Omental fat pad (tissue), 4 donors: ENCODE results near the gene UBXN11. TPM values are rescaled to one million over a fixed set of nuclear protein-coding genes. Genes with fewer than 3 reads are reported as not detected.
"Not testable (repeated sequence)": the region's sequence is repeated elsewhere in the genome, so short reads cannot be mapped to it uniquely, and the experiment has no call there.

Source experiments
- ATAC-seq: fragments of 150-250 bp; one replicate; pipeline ENCODE4 v1.9.1; 2016; ENCODE audit warnings: mild to moderate bottlenecking, moderate library complexity; ENCODE audit not compliant: low FRiP score
- DNase-seq: peaks from one replicate; pipeline ENCODE4 v3.0.0-alpha.2; 2019; ENCODE audit warnings: low spot score
- CTCF ChIP-seq, 3 donors: fragments of 450-650 bp; IDR thresholded peaks; one replicate each; pipeline ENCODE4 v1.5.1; 2016 to 2017; ENCODE audit warnings: antibody characterized with exemption in 3 of 3, mild to moderate bottlenecking in 3 of 3, moderate library complexity in 2 of 3
- total RNA-seq, 4 donors: library from RNA; depleted of rRNA; stranded (reverse); fragments of >200 nt; gene quantifications; one replicate each; pipeline ENCODE4 v1.1.0, GENCODE V29; 2016

The UBXN11 gene
- total RNA-seq, 4 donors from 2014 or later, result 12.2 to 23.8 (median 17.7) TPM

GRCh38 chr1:26336477-26337205, 30.2 kb upstream of the UBXN11 start:
- TF ChIP-seq CTCF (IDR thresholded peaks at IDR 0.05), result no peak
- DNase-seq (no peak), ATAC-seq (peak; percentile 92)

GRCh38 chr1:26335774-26336476, 29.5 kb upstream of the UBXN11 start:
- ATAC-seq (peak; percentile 12), DNase-seq (peak; percentile 62)

GRCh38 chr1:26333312-26333711, 26.9 kb upstream of the UBXN11 start:
- not testable (repeated sequence) for ATAC-seq, DNase-seq

More at GRCh38 chr1:26335774-26336476, 29.5 kb upstream of the UBXN11 start:
- TF ChIP-seq CTCF (IDR thresholded peaks at IDR 0.05), result no peak

DNA sequence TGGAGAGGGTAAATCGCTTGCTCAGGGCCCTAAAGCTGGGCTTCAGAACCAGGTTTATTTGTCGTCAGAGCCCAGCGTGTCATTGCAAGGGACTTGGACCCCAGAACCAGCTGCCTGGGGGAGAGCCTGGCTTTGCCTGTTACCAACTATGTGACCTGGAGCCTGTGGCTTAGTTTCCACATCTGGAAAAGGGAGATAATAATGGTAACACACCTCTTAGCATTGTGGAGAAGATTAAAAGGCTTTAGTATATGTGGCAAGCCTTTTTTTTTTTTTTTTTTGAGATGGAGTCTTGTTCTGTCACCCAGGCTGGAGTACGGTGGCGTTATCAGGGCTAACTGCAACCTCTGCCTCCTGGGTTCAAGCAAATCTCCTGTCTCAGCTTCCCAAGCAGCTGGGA, 23.8 kb upstream of the UBXN11 start:
- no peak for TF ChIP-seq CTCF (IDR thresholded peaks at IDR 0.05)
- ATAC-seq, result no peak
- DNase-seq, result no peak

DNA sequence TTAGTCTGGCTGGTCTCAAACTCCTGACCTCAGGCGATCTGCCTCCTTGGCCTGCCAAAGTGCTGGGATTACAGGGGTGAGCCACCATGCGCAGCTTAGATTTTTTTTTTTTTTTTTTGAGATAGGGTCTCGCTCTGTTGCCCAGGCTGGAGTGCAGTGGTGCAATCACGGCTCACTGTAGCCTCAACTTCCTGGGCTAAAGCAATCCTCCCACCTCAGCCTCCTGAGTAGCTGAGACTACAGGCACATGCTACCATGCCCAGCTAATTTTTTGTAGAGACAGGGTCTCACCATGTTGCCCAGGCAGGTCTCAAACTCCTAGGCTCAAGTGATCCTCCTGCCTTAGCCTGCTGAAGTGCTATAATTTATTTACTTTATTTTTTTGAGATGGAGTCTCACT, 22.9 kb upstream of the UBXN11 start:
- DNase-seq, ATAC-seq: not testable (repeated sequence)

- TF ChIP-seq CTCF (IDR thresholded peaks at IDR 0.05), result no peak
- ATAC-seq (no peak), DNase-seq (no peak)
Observed at GRCh38 chr1:26328597-26328996, 22.2 kb upstream of the UBXN11 start.

DNA sequence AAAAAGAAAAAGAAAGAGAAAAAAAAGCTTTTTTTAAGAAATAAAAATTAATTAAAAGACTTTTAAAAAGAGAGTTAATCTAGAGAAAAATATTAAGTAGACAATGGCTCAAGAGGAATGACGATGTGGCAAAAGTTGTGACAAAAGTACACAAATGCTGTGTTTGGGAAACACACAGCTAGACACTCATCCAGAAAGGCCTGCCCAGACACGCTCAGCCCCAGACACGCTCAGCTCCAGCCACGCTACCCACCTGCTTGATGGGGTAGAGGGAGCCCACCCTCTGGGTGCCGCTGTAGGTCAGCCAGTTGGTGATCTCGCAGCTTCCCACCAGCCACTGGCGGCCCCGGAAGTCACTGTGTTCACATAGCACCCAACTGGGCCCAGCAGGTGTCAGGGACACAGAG, 21.5 kb upstream of the UBXN11 start:
- no peak for ATAC-seq
- no peak for DNase-seq
- TF ChIP-seq CTCF (IDR thresholded peaks at IDR 0.05), result no peak

GRCh38 chr1:26324550-26324949, 18.1 kb upstream of the UBXN11 start:
- TF ChIP-seq CTCF (IDR thresholded peaks at IDR 0.05), result no peak
- no peak for ATAC-seq

More at GRCh38 chr1:26324550-26324949, 18.1 kb upstream of the UBXN11 start:
- no peak for DNase-seq
